Right renal cortex interstitium (tissue), 3 donors: Measurements from ENCODE around the gene RPS14. TPM values are rescaled to one million over a fixed set of nuclear protein-coding genes. Genes with fewer than 3 reads are reported as not detected.
"Not testable (repeated sequence)": the region's sequence is repeated elsewhere in the genome, so short reads cannot be mapped to it uniquely, and the experiment has no call there.

ENCODE experiments used
- DNase-seq, 3 donors: peaks; one replicate each; pipeline ENCODE4 v3.0.0-alpha.2; 2013; ENCODE audit warnings: low read depth in 3 of 3, low spot score in 2 of 3
- polyA plus RNA-seq, 3 donors: library from polyadenylated mRNA; unstranded; fragments of 120-200 nt; gene quantifications; one replicate each; pipeline ENCODE4 v1.2.1, GENCODE V29; 2013; ENCODE audit not compliant: insufficient read length in 3 of 3

The RPS14 gene
- polyA plus RNA-seq, 3 donors, result 2,305 to 2,430 (median 2,384) TPM

GRCh38 chr5:150447188-150447587 lies 2.4 kb downstream of the RPS14 start:
- DNase-seq, result no peak

- DNase-seq, result no peak
These were observed 3.0 kb downstream of the RPS14 start for GRCh38 chr5:150446583-150446982.

- DNase-seq, result no peak
These were observed 3.5 kb downstream of the RPS14 start for GRCh38 chr5:150446088-150446487.

- DNase-seq, result no peak
These were observed 4.8 kb downstream of the RPS14 start for GRCh38 chr5:150444770-150445169.

- DNase-seq, result no peak
These were observed 6.1 kb downstream of the RPS14 start for GRCh38 chr5:150443242-150444075.

GRCh38 chr5:150442699-150443080 lies 6.8 kb downstream of the RPS14 start:
- DNase-seq, result no peak

- no peak for DNase-seq
These were observed 7.5 kb downstream of the RPS14 start for GRCh38 chr5:150441813-150442698.

GRCh38 chr5:150440948-150441812 lies 8.4 kb downstream of the RPS14 start:
- DNase-seq, result no peak

GRCh38 chr5:150438873-150439546 lies 10.5 kb downstream of the RPS14 start:
- DNase-seq, result no peak

GRCh38 chr5:150436141-150436680 lies 13.3 kb downstream of the RPS14 start:
- DNase-seq, result peak; percentile 56 to 75 (median 60)

GRCh38 chr5:150434464-150434863 lies 15.1 kb downstream of the RPS14 start:
- no peak for DNase-seq

- no peak for DNase-seq
These were observed 18.0 kb downstream of the RPS14 start for GRCh38 chr5:150431574-150431973.

- no peak for DNase-seq
These were observed 18.5 kb downstream of the RPS14 start for GRCh38 chr5:150431048-150431447.

GRCh38 chr5:150429410-150429873 lies 20.1 kb downstream of the RPS14 start:
- no peak for DNase-seq

- no peak for DNase-seq
These were observed 20.6 kb downstream of the RPS14 start for GRCh38 chr5:150428978-150429377.

GRCh38 chr5:150428106-150428876 lies 21.2 kb downstream of the RPS14 start:
- DNase-seq, result no peak

- DNase-seq, result not testable (repeated sequence)
These were observed 23.4 kb downstream of the RPS14 start for GRCh38 chr5:150426165-150426564.

- DNase-seq, result no peak
These were observed 26.8 kb downstream of the RPS14 start for GRCh38 chr5:150422758-150423157.

GRCh38 chr5:150422075-150422474 lies 27.5 kb downstream of the RPS14 start:
- no peak for DNase-seq
